GM20000 (cell line): Measurements from ENCODE around the gene HLA-DQA2.
"Not testable (repeated sequence)": the region's sequence is repeated elsewhere in the genome, so short reads cannot be mapped to it uniquely, and the experiment has no call there.

Experiments used
- DNase-seq: peaks from one replicate; pipeline ENCODE4 v3.0.0; 2012; ENCODE audit warnings: low spot score
- TF ChIP-seq, protein P1 (sequence below): IDR thresholded peaks from 2 replicates; pipeline ENCODE4 v1.5.1; 2012; ENCODE audit warnings: mild to moderate bottlenecking, control low read depth; ENCODE audit errors: extremely low read depth, missing control alignments

The HLA-DQA2 gene

GRCh38 chr6:32775071-32775470 lies 33.9 kb downstream of the HLA-DQA2 start:
- no peak for DNase-seq
- TF ChIP-seq, protein P1, sequence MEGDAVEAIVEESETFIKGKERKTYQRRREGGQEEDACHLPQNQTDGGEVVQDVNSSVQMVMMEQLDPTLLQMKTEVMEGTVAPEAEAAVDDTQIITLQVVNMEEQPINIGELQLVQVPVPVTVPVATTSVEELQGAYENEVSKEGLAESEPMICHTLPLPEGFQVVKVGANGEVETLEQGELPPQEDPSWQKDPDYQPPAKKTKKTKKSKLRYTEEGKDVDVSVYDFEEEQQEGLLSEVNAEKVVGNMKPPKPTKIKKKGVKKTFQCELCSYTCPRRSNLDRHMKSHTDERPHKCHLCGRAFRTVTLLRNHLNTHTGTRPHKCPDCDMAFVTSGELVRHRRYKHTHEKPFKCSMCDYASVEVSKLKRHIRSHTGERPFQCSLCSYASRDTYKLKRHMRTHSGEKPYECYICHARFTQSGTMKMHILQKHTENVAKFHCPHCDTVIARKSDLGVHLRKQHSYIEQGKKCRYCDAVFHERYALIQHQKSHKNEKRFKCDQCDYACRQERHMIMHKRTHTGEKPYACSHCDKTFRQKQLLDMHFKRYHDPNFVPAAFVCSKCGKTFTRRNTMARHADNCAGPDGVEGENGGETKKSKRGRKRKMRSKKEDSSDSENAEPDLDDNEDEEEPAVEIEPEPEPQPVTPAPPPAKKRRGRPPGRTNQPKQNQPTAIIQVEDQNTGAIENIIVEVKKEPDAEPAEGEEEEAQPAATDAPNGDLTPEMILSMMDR: no peak

DNA sequence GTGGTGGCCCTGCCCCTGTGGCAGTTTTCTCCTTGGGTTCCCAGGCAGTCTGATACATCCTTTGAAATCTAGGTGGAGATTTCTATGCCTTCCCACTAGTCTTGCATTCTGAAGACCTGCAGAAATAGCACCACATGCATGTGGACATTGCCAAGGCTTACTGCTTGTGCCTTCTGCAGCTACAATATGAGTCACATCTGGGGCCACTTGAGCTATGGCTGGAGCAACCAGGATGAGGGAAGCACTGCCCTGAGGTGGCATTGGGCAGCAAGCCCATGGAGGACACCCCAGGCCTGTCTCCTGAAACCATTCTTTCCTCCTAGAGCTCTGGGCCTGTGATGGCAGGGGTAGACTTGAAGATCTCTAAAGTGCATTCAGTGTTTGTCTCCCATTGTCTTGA lies 37.8 kb downstream of the HLA-DQA2 start:
- no peak for DNase-seq
- TF ChIP-seq, protein P1: no peak

GRCh38 chr6:32782923-32783322 lies 41.7 kb downstream of the HLA-DQA2 start:
- DNase-seq: not testable (repeated sequence)

- DNase-seq: peak; percentile 63
These were observed 44.8 kb downstream of the HLA-DQA2 start for GRCh38 chr6:32785781-32786533.

GRCh38 chr6:32790306-32790705 lies 49.1 kb downstream of the HLA-DQA2 start:
- TF ChIP-seq, protein P1: no peak

More at GRCh38 chr6:32785781-32786533, 44.8 kb downstream of the HLA-DQA2 start:
- TF ChIP-seq, protein P1: peak; percentile 42

DNA sequence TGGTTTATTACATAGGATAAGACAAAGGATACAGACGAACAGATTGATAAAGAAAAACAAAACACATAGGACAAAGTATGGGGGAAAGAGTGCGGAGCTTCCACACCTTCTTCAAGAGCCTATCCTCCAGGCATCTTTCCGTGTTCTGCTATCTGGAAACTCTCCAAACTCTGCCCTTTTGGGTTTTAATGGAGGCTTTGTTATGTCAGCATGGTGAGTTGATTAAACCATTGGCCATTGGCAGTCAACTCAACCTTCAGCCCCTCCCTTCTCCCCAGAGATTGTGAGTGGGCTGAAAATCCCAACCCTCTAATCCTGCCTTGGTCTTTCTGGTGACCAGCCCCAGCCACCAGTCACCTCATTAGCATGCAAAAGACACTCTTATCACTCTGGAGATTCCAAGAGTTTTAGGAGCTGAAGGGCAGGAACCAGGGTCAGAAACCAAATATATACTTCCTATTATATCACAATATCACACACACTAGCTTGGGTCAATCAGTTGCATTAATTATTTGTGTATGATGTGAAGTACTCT lies 51.8 kb downstream of the HLA-DQA2 start:
- no peak for DNase-seq
- TF ChIP-seq, protein P1: no peak

More at GRCh38 chr6:32790306-32790705, 49.1 kb downstream of the HLA-DQA2 start:
- DNase-seq: no peak

GRCh38 chr6:32794510-32794909 lies 53.3 kb downstream of the HLA-DQA2 start:
- no peak for DNase-seq
- TF ChIP-seq, protein P1: no peak
